ENCODE measurements around the gene JUN.
A peak's percentile ranks its signal among the peaks of the same experiment; 100 is the strongest.

The JUN gene

DNA sequence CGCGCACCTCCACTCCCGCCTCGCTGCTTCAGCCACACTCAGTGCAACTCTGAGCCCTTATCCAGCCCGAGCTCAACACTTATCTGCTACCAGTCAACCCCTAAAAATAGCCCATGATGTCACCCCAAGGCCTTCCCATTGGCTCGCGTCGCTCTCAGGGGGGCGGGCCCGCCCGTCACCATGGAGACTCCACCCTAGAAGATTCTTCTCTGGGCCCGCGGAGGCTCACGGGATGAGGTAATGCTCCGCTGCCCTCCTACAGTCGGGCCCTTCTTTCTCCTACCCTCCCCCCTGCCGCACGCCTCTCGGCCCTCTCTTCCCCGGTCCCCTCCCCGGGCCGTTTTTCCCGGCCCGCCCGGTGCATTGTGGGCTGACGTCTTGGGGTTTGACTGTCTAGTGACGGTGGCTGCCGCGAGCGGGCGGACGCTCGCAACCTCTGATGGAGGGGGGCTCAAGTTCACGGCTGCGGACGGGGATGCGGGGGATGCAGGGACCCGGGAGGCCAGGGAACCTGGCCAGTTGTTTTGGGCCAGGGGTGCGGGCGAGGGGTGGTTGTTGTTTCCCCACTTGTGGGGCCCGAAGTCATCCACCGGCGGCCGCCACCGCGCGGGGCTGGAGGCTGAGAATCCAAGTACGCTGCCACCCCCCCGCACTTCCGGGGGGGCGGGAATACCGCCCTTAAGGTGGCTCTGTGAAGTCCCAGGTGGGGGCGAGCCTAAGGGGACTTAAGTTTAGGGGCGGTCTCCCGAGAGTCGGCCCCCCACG lies at the start of gene JUN:
TSS of gene JUN (minus strand) at position 55 of the 765 bp plus-strand sequence. CDS start 977 bp downstream, outside the sequence.
- TF ChIP-seq, protein P1, sequence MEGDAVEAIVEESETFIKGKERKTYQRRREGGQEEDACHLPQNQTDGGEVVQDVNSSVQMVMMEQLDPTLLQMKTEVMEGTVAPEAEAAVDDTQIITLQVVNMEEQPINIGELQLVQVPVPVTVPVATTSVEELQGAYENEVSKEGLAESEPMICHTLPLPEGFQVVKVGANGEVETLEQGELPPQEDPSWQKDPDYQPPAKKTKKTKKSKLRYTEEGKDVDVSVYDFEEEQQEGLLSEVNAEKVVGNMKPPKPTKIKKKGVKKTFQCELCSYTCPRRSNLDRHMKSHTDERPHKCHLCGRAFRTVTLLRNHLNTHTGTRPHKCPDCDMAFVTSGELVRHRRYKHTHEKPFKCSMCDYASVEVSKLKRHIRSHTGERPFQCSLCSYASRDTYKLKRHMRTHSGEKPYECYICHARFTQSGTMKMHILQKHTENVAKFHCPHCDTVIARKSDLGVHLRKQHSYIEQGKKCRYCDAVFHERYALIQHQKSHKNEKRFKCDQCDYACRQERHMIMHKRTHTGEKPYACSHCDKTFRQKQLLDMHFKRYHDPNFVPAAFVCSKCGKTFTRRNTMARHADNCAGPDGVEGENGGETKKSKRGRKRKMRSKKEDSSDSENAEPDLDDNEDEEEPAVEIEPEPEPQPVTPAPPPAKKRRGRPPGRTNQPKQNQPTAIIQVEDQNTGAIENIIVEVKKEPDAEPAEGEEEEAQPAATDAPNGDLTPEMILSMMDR (IDR thresholded peaks at IDR 0.05; ENCODE audit: unreplicated experiment in 3 of 3), result no peak
- Mint-ChIP-seq H3K36me3 (ENCODE audit: low read depth) (peaks cover 25% of the 10 kb centered on the region), H3K27me3 (ENCODE audit: low read depth) (peaks cover 3% of the 10 kb centered on the region), H3K27ac (peak within 1 kb of the TSS; percentile 88 to 99 (median 97)), H3K9me3 (peaks cover 9% of the 10 kb centered on the region), H3K4me3 (peak within 1 kb of the TSS; percentile 91 to 95 (median 92)), H3K4me1 (peaks cover 35% of the 10 kb centered on the region)

DNA sequence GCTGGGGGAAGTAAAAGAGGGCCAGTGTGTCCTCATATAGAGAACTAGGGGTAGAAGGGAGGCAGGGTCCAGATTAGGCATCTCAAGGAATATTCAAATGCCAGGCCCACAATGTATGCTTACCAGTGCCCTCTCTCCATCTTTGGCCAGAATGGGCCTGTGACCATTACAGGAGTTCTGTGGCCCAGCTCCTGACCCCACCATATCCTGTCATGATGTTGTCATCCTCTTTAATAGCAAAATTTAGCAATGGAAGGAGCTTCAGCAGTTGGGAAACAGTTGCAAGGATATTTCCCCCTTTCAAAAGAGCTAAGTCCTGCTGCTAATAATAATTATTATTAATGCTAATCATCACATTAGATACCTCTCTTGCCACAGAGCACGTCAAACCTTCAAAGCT lies 49.3 kb upstream of the JUN start:
- Mint-ChIP-seq H3K27ac (no peak overlapping the region), H3K4me1 (peaks cover 13% of the 10 kb centered on the region), H3K27me3 (ENCODE audit: low read depth) (no peaks in the 10 kb centered on the region), H3K36me3 (ENCODE audit: low read depth) (peaks cover 5% of the 10 kb centered on the region), H3K4me3 (no peak overlapping the region), H3K9me3 (peaks cover 10% of the 10 kb centered on the region)
- TF ChIP-seq, protein P1 (IDR thresholded peaks at IDR 0.05; ENCODE audit: unreplicated experiment in 3 of 3), result no peak

DNA sequence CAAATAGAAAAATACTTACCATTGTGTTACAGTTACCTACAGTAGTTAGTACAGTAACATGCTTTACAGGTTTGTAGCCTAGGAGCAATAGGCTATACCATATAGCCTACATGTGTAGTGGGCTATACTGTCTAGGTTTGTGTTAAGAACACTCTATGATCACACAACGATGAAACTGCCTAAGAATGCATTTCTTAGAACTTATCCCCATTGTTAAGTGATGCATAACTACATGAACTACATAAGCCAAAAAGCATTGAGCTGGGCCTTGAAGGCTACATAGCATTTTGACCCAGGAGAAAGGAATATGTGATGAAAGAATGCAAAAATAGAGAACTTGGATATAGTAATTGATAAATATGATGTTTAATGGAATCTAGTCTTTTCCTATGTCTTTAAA lies 46.4 kb upstream of the JUN start:
- no peaks in the 10 kb centered on the region for H3K27me3 Mint-ChIP-seq (ENCODE audit: low read depth)
- peak overlapping the region in 1 of 3 experiments; percentile 50 for H3K27ac Mint-ChIP-seq
- H3K9me3 Mint-ChIP-seq, result peaks cover 30% of the 10 kb centered on the region
- peaks cover 13% of the 10 kb centered on the region for H3K4me1 Mint-ChIP-seq
- TF ChIP-seq, protein P1 (IDR thresholded peaks at IDR 0.05; ENCODE audit: unreplicated experiment in 3 of 3), result no peak
- H3K36me3 Mint-ChIP-seq (ENCODE audit: low read depth), result peaks cover 20% of the 10 kb centered on the region
- no peak overlapping the region for H3K4me3 Mint-ChIP-seq

DNA sequence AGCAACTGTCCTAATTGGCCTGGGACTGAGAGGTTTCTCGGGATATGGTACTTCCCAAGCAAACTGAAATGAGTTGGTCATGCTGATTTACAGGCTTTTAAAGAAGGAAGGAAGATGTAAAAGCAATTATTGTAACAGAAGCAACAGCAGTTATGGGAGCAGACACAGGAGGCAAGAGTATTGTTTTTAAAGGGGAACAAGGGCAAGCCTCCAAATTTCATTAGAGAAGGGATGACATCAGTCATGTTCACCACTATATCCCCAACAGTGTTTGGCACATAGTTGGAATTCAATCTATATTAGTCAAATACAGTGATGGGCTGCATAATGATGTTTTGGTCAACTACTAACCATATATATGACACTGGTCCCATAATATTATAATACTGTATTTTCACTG lies 46.0 kb upstream of the JUN start:
- Mint-ChIP-seq H3K9me3 (peaks cover 30% of the 10 kb centered on the region), H3K36me3 (ENCODE audit: low read depth) (peaks cover 20% of the 10 kb centered on the region)

DNA sequence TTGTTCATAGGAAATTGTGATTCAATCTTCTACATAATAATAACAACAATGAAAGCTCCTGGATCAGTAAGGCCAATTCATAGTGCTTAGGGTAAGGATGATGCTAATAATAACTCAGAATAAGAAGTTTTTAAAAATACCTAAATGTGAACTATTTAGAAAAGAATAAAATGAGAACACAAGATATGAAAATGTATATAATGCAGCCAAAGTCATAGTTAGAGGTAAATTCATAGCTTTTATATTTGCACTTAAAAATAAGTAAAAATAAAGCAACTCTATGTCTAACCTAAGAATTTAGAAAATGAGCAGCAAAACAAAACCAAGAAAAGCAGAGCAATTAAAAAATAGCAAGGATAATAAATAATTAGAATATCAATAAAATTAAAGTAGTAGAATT lies 43.5 kb upstream of the JUN start:
- peaks cover 30% of the 10 kb centered on the region for H3K9me3 Mint-ChIP-seq
- H3K4me1 Mint-ChIP-seq, result peaks cover 13% of the 10 kb centered on the region
- no peak overlapping the region for H3K4me3 Mint-ChIP-seq
- peaks cover 4% of the 10 kb centered on the region for H3K27me3 Mint-ChIP-seq (ENCODE audit: low read depth)
- no peak overlapping the region for H3K27ac Mint-ChIP-seq
- H3K36me3 Mint-ChIP-seq (ENCODE audit: low read depth), result peaks cover 20% of the 10 kb centered on the region
- TF ChIP-seq, protein P1 (IDR thresholded peaks at IDR 0.05; ENCODE audit: unreplicated experiment in 3 of 3), result no peak

More for the DNA sequence above, 46.0 kb upstream of the JUN start:
- Mint-ChIP-seq H3K27ac (peak overlapping the region in 1 of 3 experiments; percentile 21), H3K4me3 (no peak overlapping the region), H3K4me1 (peaks cover 13% of the 10 kb centered on the region), H3K27me3 (ENCODE audit: low read depth) (peaks cover 3% of the 10 kb centered on the region)
- TF ChIP-seq, protein P1 (IDR thresholded peaks at IDR 0.05; ENCODE audit: unreplicated experiment in 3 of 3), result no peak
